OCI-LY3 (cell line): ENCODE measurements around the gene C11orf98.

Experiments
- H2AFZ ChIP-seq: fragments of 200-600, 300-600 bp; shearing (Covaris generic); 2 replicates; pipeline ENCODE4 v1.6.0; 2014; ENCODE audit warnings: antibody characterized with exemption, low read depth, low read length
- H3K27ac ChIP-seq: fragments of 200-600, 300-600 bp; sonication (generic); 2 replicates; pipeline ENCODE4 v1.5.1; 2014; ENCODE audit warnings: mild to moderate bottlenecking, low read length, moderate library complexity, mixed read lengths
- H3K27me3 ChIP-seq: fragments of 200-600, 300-600 bp; sonication (generic); 2 replicates; pipeline ENCODE4 v1.6.1; 2014; ENCODE audit warnings: low read depth, low read length, mixed read lengths
- H3K36me3 ChIP-seq: fragments of 200-600, 300-600 bp; sonication (generic); replicated peaks from 2 replicates; pipeline ENCODE3; 2014; ENCODE audit warnings: low read depth, low read length, mixed read lengths
- H3K4me1 ChIP-seq: fragments of 300-600, 200-600 bp; sonication (generic); 2 replicates; pipeline ENCODE4 v1.6.1; 2014; ENCODE audit warnings: low read length, mixed read lengths
- H3K4me2 ChIP-seq: fragments of 200-600, 300-600 bp; sonication (generic); 2 replicates; pipeline ENCODE4 v1.6.1; 2014; ENCODE audit warnings: low read length, mixed read lengths
- H3K4me3 ChIP-seq: fragments of 300-600, 200-600 bp; sonication (generic); 2 replicates; pipeline ENCODE4 v1.5.1; 2014; ENCODE audit warnings: antibody characterized with exemption, mild to moderate bottlenecking, low read length, moderate library complexity
- H3K79me2 ChIP-seq: fragments of 300-600, 200-600 bp; shearing (Covaris generic); 2 replicates; pipeline ENCODE4 v1.6.1; 2014; ENCODE audit warnings: mild to moderate bottlenecking, low read length, mixed read lengths
- H3K9ac ChIP-seq: fragments of 300-600, 200-600 bp; shearing (Covaris generic); 2 replicates; pipeline ENCODE4 v1.6.0; 2014; ENCODE audit warnings: mild to moderate bottlenecking, low read length, moderate library complexity
- H3K9me3 ChIP-seq: fragments of 200-600, 300-600 bp; shearing (Covaris generic); 2 replicates; pipeline ENCODE4 v1.6.1; 2014; ENCODE audit warnings: low read length, mixed read lengths; ENCODE audit not compliant: insufficient read depth
- H4K20me1 ChIP-seq: fragments of 200-600, 300-600 bp; sonication (generic); 2 replicates; pipeline ENCODE4 v1.6.1; 2016; ENCODE audit warnings: low read length, mixed read lengths; ENCODE audit not compliant: insufficient read depth
- EZH2phosphoT487 ChIP-seq: fragments of 200-600 bp; shearing (Covaris generic); IDR thresholded peaks from 2 replicates; pipeline ENCODE4 v1.6.1; 2018; ENCODE audit warnings: antibody characterized with exemption, mixed run types, low read depth
- TF ChIP-seq, protein P1 (sequence below): fragments of 200-600, 300-600 bp; sonication (generic); IDR thresholded peaks from 2 replicates; pipeline ENCODE4 v1.5.1; 2014; ENCODE audit warnings: antibody characterized with exemption, low read length, low read depth

Gene C11orf98

DNA sequence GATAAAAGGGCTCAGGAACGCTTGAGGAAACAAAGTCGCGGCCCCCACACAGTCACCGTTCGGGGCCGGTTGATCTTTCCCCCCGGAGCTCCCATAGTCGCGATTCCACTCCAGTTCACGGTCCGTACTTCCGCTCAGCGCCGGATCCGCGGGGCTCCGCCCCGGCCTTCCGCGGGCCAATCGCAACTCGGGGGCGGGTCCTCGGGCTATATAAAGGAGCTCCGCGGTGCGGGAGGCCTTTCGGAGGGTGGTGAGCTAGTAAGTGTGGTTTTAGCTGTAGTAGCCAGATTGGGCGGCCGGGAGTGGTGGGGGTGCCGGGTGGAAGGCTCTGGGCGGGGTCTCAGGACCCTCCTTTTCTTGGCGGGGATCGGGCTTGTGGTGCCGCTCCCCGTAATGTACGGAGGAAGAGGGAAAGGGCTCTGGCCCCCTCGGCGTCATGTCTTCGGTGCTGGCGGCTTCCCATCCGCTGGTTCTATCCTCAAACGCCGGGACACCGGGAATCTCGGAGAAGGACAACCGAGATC, at the start of gene C11orf98, which contains the start of gene CSKMT:
Gene C11orf98, minus strand, starts transcription at position 136 of the 524 bp plus-strand sequence. Its CDS starts 41 bp downstream, at position 95.
Gene CSKMT, plus strand, starts transcription at position 238 of the 524 bp plus-strand sequence. CDS start 568 bp downstream, outside the sequence.
- H3K36me3 ChIP-seq, result peaks cover 36% of the 10 kb centered on the region
- H3K4me2 ChIP-seq, result peak within 1 kb of the TSS; percentile 90
- H2AFZ ChIP-seq, result peak within 1 kb of the TSS; percentile 74
- peaks cover 20% of the 10 kb centered on the region for H3K4me1 ChIP-seq
- H3K27ac ChIP-seq, result peak within 1 kb of the TSS; percentile 85
- no peaks in the 10 kb centered on the region for H3K9me3 ChIP-seq
- H3K9ac ChIP-seq, result peak within 1 kb of the TSS; percentile 95
- no peaks in the 10 kb centered on the region for H3K27me3 ChIP-seq
- TF ChIP-seq EZH2phosphoT487, result no peak
- TF ChIP-seq, protein P1, sequence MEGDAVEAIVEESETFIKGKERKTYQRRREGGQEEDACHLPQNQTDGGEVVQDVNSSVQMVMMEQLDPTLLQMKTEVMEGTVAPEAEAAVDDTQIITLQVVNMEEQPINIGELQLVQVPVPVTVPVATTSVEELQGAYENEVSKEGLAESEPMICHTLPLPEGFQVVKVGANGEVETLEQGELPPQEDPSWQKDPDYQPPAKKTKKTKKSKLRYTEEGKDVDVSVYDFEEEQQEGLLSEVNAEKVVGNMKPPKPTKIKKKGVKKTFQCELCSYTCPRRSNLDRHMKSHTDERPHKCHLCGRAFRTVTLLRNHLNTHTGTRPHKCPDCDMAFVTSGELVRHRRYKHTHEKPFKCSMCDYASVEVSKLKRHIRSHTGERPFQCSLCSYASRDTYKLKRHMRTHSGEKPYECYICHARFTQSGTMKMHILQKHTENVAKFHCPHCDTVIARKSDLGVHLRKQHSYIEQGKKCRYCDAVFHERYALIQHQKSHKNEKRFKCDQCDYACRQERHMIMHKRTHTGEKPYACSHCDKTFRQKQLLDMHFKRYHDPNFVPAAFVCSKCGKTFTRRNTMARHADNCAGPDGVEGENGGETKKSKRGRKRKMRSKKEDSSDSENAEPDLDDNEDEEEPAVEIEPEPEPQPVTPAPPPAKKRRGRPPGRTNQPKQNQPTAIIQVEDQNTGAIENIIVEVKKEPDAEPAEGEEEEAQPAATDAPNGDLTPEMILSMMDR, result no peak
- H4K20me1 ChIP-seq, result no peaks in the 10 kb centered on the region
- H3K79me2 ChIP-seq, result peaks cover 60% of the 10 kb centered on the region
- H3K4me3 ChIP-seq, result peak within 1 kb of the TSS; percentile 88

DNA sequence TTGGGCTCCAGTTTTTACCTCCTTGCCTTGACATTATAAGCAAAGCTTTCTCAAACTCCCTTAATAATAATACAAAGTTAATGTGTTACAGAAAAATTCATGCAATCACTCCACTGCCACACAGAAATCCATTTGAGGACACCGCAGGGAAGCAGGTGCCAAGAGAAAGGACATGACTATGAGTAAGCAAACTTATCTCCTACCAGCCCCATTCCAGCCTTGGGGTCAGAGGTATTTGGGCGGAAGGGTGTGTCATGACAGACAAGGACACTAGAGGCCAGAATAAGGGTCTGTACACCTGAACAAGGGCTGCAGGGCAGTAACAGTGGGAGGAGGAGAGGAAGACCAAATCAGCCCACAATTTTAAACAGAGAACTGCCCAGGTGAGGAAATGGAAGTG, 48.3 kb upstream of the C11orf98 start:
- no peak overlapping the region for H3K9ac ChIP-seq
- H3K4me2 ChIP-seq, result no peak overlapping the region
- peaks cover 16% of the 10 kb centered on the region for H3K4me1 ChIP-seq
- H3K27me3 ChIP-seq, result no peaks in the 10 kb centered on the region
- 0 out of 2 replicates have a peak overlapping the region, but pooled peaks have one; percentile 21 for H3K27ac ChIP-seq
- peaks cover 80% of the 10 kb centered on the region for H3K36me3 ChIP-seq
- H2AFZ ChIP-seq, result no peak overlapping the region
- TF ChIP-seq, protein P1, result no peak
- no peak for TF ChIP-seq EZH2phosphoT487
- H3K4me3 ChIP-seq, result no peak overlapping the region
- H3K9me3 ChIP-seq, result no peaks in the 10 kb centered on the region
- no peaks in the 10 kb centered on the region for H4K20me1 ChIP-seq
- peaks cover 36% of the 10 kb centered on the region for H3K79me2 ChIP-seq

DNA sequence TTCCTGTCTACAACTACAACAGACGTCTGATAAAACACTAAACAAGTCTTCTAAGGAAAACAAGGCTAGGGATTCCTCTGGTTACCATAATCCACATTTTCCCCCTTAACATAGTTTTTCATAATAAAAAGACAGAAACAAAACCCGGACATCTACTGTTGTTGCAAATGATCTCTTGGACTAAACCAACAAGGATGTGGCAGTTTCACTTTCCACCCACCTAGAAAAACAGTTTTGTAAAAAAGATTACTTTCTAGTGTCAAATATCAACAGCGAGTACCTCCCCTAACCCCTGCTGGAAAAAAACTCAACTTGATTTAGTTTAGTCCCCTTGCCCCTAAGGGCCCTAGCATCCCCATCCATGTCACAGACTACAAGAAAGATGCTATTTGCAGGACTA, 47.9 kb upstream of the C11orf98 start:
- H2AFZ ChIP-seq, result no peak overlapping the region
- TF ChIP-seq EZH2phosphoT487, result no peak
- TF ChIP-seq, protein P1, result no peak
- H3K9me3 ChIP-seq, result no peaks in the 10 kb centered on the region
- H3K79me2 ChIP-seq, result peaks cover 34% of the 10 kb centered on the region
- H3K4me3 ChIP-seq, result no peak overlapping the region
- H3K4me1 ChIP-seq, result peaks cover 16% of the 10 kb centered on the region
- H3K9ac ChIP-seq, result no peak overlapping the region
- no peaks in the 10 kb centered on the region for H4K20me1 ChIP-seq
- H3K27me3 ChIP-seq, result no peaks in the 10 kb centered on the region
- peaks cover 80% of the 10 kb centered on the region for H3K36me3 ChIP-seq
- H3K27ac ChIP-seq, result peak overlapping the region; percentile 21
- no peak overlapping the region for H3K4me2 ChIP-seq

DNA sequence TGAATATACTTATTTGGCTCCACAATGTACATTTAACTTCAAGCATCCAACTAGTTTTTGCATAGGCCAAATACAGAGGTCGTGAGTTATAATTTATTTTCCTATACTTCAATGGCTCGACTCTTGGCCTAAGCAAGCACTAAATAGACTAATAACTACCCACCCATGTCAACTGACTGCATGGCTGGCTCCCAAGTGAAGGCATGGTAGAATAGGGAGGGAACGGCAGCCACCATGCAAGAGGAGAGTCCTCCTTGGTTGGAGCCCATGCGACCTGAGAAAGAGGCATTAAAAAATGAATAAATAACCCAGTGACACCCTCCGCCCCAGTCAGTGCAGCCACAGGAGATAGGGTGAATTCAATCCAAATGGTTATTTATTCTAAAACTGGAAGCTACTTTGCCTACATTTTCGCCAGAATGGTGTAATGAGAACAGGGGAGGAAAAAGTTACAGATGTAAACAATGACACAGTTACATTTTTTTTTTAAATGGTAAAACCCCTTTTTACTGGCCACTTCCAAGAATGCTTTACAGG, 47.3 kb upstream of the C11orf98 start:
- Histone ChIP-seq H2AFZ (no peak overlapping the region), H3K79me2 (peaks cover 29% of the 10 kb centered on the region), H3K27ac (peak overlapping the region; percentile 21; the same call in 1 of the 2 replicates), H3K4me3 (no peak overlapping the region), H3K9me3 (no peaks in the 10 kb centered on the region), H3K36me3 (peaks cover 79% of the 10 kb centered on the region), H4K20me1 (no peaks in the 10 kb centered on the region), H3K9ac (no peak overlapping the region), H3K4me2 (no peak overlapping the region), H3K27me3 (no peaks in the 10 kb centered on the region), H3K4me1 (peaks cover 16% of the 10 kb centered on the region)
- TF ChIP-seq EZH2phosphoT487, result no peak
- TF ChIP-seq, protein P1, result no peak
